T-helper 22 cell (primary cell): Measurements from ENCODE around the gene HTT-AS.
"Not testable (repeated sequence)": the region's sequence is repeated elsewhere in the genome, so short reads cannot be mapped to it uniquely, and the experiment has no call there.

Experiments used
- DNase-seq: peaks from one replicate; pipeline ENCODE4 v3.0.0-alpha.2; 2020; ENCODE audit warnings: low read depth

HTT-AS gene

DNA sequence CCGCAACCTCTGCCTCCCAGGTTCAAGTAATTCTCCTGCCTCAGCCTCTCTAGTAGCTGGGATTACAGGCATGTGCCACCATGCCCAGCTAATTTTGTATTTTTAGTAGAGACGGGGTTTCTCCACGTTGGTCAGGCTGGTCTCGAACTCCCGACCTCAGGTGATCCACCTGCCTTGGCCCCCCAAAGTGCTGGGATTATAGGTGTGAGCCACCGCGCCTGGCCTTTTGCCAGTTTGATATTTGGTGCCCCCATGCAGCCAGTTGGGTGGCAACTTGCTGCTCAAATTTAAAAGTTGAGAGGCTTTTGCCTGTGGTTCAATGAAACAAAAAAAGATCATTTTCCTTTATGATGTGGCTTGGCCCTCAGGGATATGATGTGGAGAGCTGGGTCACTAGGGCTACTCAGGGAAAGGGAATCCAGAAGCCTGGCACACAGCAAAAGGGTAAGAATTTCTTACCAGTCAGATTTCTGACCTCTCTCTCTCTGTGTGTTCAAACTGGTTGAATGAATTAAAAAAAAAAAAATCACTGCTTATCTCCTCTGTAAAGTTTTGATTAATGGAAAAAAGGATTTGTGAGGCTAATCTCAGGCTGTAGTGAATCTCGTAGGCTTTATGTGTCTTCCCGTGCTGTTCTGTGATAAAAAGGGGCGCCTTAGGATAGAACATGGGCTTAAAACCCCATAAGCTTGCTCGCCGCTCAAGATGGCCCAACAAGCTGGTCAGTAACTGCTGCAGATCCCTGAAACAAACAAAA lies 23.0 kb downstream of the HTT-AS start:
- not testable (repeated sequence) for DNase-seq

- peak; percentile 54 for DNase-seq
Measured at GRCh38 chr4:3047464-3048286, 26.7 kb downstream of the HTT-AS start.

GRCh38 chr4:3046623-3047022 lies 27.7 kb downstream of the HTT-AS start:
- DNase-seq: no peak

DNA sequence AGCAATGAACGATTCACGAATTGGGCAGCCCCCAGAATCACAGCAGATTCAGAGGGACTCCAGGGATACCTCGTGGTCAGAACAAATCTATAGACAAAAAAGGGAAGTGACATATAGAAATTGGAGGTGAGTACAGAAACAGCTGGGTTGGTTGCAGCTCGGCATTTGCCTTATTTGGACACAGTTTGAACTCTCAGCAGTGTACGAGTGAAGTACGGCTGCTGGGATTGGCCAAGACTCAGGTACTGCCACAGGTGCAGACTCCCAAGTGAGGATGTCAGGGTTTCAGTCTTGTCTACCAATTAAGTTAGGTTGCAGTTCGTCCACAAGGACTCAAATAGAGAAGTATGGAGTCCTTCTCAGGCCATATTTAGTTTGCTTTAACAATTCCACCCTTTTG lies 28.2 kb downstream of the HTT-AS start:
- DNase-seq: no peak

DNA sequence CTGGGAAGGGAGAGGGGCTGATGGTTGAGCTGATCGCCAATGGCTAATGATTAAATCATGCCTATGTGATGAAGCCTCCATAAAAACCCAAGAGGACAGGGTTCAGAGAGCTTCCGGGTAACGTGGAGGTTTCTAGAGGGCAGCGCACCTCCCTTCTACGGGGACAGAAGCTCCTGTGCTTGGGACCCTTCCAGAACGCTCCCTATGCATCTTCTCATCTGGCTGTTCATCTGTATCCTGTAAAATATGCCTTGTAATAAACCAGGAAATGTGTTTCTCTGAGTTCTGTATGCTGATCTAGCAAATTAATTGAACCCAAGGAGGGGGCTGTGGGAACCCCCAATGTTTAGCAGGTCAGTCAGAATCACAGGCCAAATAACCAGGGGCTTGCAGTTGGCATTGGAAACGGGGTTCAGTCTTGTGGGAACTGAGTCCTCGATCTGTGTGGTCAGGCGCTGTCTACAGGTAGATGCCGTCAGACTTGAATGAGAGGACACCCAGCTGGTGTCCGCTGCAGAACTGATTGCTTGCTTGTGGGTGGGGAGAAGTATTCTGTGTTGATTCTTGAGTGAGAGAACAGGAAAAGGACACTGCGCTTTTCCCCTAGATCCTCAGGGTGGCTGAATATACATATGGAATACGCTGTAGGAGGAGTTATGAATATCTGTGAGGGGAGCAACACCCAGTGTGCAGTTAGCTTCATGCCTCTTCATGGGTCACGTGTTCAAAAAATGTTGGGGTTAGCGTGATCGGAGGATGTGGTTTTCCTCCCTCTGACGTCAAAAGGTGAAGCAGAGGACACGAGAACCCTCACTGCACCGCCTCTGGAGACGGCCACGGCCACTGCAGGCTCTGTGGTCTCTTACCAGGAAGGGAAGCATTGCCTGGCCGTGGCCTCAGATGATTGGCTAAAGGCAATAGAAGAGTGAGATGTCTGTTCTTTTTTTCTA lies 29.2 kb downstream of the HTT-AS start:
- peak; percentile 62 for DNase-seq

DNA sequence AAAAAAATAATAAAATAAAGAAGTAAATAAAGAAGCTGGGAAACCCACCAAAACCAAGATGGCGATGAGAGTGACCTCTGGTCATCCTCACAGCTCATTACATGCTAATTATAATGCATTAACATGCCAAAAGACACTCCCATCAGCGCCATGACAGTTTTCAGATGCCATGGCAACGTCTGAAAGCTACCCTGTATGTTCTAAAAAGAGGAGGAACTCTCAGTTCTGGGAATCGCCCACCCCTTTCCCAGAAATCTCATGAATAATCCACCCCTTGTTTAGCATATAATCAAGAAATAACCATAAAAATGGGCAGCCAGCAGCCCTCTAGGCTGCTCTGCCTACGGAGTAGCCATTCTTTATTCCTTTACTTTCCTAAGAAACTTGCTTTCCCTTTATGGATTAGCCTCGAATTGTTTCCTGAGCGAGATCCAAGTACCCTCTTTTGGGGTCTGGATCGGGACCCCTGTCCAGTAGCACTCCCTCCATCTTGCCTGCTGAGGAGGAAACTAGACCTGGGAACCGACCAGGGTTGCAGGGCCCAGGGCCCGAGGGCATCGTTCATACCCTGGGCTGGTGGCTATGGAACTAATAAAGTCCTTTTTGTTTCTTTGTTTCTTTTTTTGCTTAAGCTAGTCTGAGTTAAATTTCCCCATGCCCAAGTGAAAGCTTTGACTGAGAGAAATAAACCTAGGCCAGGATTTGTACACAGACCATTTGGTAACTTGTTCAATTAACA lies 30.9 kb downstream of the HTT-AS start:
- DNase-seq: no peak

GRCh38 chr4:3042226-3042625 lies 32.1 kb downstream of the HTT-AS start:
- no peak for DNase-seq

DNA sequence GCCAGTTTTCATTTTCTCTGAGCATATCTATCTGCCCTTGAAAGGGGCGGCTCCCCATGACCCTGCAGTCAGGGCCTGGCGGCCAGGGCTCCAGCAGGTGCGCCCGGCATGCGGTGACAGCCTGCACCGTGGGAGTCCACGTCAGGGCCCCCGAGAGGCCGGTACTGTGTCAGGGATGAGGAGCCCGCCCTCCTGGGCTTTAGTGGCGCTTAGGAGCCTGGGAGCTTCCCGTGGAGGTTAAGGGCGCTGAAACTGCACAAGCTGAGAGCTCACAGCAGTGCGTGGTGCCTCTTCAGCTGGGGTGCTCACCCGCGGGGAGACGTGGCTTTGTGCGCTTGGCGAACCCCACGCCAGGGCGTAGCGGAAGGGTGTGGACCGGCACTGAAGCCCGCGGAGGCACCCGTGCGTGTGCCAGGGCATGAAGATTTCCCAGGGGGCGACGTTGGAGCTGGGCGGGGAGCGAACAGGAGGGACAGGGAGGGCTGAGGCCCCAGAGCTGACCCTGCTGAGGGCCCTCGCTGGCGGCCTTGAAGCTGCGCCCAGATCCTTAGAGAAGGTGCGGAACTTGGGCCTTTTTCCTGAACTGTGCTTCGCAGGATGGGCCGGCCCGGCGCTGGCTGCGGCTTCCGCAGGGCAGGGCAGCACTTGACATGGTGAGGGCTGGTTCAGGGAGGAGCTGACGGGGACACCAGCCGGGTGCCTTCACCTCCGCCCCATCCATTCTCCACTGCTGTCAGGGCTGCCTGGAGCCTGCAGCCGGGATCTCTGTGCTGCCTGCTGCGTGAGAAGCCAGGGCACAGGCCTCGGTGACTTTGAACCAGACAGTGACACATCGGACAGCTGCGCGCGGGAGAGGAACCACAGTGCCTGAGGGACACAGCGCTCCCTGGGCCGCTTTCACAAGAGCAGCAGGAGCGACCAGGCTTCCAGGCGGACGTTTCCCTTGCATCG lies 32.9 kb downstream of the HTT-AS start:
- DNase-seq: no peak

DNA sequence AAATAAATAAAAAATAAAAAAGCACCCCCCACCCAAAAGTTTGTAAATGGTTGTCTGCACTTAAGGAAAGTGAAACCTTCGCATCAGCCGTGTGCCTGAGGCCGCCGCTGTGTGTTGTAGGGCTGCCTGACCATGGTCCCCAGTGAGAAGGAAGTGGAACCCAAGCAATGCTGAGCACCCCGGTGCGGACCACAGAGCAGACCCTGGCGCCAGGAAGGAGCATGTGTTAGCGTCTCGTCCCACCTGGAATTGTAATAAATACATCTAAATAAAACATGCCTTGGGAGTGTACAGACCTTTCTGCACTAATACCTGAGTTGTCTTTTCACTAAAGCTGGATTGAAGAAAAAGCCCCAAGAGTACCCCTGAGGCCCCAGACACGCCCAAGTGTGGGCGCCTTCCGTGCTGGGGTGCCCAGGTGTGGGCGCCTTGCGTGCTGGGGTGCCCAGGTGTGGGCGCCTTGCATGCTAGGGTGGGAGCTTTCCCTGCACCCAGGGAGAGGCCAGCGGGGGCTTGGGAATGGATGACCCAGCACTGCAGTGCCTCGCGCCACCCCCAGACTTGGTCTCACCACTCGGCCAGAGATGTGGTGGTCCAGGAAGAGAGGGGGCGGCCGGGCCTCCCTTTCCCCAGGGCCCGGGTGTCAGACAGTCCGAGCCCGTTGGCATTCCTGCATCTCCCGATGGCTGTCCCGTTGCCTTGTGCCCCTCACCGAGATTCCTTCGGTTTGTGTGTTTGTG lies 33.7 kb downstream of the HTT-AS start:
- no peak for DNase-seq

DNA sequence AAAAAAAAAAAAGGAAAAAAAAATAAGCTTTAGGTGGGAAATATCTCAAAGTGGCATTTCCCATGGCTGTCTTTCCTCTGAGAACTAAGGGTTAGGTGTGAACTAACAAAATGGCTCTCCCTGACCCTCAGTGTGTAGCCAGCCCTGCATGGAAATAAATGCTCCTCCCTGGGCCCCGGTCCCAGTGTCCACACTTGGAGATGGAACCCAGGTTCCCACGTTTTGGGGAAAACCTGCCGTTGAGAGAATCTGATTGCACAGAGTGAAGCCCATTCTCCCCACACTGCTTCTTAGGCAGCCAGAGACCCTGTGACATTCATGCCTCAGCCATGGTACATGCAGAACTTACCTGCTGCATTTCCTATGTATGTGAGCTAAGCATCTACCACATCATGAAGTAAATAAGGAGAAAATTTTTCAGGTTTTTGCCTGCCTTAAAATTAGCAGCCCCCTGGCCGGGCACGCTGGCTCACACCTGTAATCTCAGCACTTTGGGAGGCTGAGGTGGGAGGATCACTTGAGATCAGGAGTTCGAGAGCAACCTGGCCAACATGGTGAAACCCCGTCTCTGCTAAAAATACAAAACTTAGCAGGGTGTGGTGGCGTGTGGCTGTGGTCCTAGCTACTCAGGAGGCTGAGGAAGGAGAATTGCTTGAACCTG lies 34.5 kb downstream of the HTT-AS start:
- no peak for DNase-seq

DNA sequence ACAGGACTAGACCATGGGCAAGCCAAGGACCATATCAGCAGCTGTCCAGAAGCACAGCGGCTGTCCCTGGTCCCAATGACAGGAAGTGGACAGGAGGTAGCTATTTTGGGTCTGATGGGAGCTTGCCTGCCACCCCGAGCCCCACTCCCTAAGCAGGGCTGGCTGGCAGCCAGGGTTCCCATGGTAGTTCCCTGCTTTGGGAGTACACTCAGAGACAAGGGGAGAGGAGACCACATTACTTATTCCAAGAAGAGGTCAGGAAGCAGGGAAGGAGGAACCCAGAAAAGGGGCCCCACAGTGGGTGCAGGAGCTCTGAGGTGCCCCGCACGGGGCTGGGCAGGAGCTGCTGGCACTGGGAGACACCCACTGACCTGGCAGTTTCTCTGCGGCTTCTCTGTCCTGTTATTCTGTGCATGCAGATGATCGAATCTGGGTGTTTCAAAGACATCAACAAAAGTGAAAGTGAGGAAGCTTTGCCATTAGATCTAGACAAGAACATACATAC lies 36.3 kb downstream of the HTT-AS start:
- no peak for DNase-seq

DNA sequence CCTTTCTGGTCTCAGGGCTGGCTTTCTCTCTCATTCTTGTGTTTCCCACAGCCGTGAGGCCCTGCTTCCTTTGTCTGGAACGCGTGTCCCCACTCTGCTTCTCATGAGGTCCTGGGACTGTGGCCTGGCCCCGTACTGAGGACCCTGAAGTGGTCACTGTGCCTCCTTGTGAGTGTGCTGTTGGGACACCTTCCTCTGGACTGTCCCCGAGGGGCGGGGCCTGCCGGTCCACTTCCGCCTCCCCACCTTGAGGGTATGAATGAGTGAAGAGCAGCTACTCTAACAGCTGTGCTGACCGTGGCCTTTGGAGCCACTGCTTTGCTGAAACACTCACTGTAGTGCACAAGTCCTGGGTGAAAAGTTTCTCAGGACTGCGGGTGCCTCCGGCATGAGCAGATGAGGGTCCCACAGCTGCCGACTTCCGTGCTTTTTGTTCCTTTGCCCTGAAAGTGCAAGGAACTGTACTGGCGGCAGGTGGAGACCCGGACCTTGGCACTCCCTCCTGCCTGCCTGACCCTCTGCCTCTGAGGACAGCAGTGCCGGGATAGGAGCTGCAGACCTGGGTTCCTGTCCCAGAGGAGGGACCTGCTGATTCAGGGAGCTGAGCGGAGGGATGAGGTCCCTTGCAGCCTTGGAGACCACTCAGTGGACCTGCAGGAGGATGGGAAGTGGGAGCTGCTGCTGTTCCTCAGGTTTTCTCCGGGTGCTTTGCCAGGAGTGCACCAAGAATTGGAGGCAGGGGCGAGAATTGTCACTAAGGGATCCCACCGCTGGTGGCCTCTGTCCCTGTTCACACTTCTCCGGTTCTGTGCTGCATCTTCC lies 38.0 kb downstream of the HTT-AS start:
- no peak for DNase-seq

DNA sequence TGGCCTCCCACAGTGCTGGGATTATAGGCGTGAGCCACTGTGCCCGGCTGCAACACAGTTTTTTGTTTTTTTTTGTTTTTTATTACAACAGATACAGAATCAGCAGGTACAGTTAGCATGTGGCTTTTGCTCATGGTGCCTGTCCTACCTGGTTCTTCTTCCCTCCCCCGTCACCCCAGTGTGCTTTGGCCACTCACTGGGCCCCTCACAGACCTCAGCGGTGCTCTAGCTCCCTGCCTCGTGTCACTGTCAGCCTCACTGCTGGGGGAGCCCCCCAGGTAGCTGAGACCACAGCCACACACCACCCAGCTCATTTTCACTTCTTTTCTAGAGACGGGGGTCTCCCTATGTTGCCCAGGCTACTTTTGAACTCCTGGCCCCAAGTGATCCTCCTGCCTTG lies 38.7 kb downstream of the HTT-AS start:
- no peak for DNase-seq

- DNase-seq: no peak
Measured at GRCh38 chr4:3035249-3035648, 39.1 kb downstream of the HTT-AS start.

DNA sequence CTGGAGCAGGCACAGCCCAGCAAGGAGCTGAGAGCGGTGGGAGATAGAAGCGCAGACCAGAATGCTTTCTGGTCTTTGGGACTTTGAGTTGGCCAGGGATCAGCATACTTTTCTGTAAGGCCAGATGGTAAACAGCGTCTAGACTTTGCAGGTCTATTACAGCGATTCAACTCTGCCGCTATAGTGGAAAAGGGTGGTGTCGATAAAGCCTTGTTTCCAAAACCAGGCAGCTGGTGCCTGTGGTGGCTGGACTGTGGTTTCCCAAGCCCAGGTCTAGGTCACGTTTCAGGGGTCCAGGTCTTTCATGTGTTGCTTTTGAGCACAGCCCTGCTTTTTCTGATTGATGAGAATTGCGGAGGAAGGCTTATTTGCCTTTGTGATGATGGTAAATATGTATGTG lies 40.1 kb downstream of the HTT-AS start:
- DNase-seq: no peak

DNA sequence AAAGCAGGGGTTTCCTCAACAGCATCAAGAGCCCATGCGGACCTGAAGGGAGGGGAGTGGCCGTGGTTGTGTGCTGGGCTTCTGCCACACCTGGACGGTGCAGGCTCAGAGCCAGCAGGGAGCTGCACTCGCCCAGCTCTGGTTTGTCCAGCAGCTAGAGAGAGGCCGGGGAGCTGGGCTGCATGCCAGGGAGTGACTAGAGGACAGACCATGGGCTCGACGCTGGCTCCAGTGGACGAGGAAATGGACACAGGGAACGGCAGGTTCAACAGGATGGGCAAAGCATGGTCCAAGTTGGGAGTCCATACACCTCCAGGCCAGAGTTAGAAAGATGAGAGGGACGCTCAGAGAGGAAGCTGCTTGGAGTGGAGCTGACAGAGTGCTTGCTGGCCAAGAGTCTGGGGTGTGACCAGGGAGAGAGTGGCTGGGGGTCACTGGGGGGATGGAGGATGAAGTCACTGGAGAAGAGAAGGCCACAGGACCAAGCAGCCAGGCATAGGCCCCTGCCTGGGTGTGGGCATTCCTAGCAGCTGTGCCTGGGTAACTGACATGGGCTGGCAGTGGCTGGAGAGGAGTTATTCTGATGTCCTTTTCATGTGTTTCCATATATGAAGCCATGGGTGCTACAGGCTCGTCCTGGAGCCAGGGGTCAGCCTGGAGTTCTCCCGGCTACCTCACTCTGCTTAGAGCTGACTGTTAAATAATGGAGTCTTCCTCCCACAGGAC lies 42.8 kb downstream of the HTT-AS start:
- no peak for DNase-seq

DNA sequence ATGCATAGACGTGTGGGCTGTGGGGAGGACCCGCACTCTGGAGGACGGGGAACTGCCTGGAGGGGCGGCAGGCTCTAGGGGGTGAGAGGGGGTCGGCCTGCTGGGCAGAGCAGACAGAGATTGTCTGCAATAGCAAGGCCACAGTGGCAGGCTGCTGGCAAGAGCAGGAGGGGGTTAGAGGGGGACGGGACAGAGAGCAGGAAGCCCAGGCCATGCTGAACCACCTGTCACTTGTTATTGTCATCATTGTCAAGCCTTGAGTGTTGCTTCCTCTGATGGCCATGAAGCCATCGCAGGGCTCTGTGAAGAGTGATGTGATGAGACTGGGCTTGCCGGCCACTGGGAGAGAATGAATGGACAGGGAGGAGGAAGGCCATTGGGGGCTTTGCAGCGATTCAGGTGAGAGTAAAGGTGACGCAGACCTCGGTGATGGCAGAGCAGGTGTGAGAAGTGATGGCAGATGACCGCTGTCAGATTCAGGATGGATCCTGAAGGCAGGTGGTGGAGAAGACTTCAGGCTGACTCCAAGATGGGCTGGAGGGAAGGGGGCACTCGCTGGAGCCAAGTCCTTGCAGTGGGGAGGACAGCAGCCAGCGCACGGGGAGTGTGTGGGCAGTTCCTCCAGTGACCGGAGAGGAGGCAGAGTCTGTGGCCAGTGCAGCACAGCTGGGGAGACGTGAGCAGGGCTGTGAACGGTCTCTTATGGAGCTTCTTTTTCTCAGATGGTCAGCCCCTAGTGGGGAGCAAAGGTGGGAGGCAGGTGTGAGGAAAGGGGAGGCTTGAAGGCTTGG lies 43.6 kb downstream of the HTT-AS start:
- no peak for DNase-seq
